ENCODE data around the gene RP2.

Gene RP2

GRCh38 chrX:46844913-46845312, 8.1 kb downstream of the RP2 start:
- DNase-seq: no peak

GRCh38 chrX:46849933-46850332, 13.1 kb downstream of the RP2 start:
- no peak for DNase-seq

GRCh38 chrX:46850771-46851170, 13.9 kb downstream of the RP2 start:
- DNase-seq: no peak

GRCh38 chrX:46856483-46856882, 19.6 kb downstream of the RP2 start:
- no peak for DNase-seq

GRCh38 chrX:46860557-46860956, 23.7 kb downstream of the RP2 start:
- DNase-seq: no peak

- no peak for DNase-seq
Observed at GRCh38 chrX:46863072-46863471, 26.2 kb downstream of the RP2 start.

- no peak for DNase-seq
Observed at GRCh38 chrX:46864606-46865005, 27.8 kb downstream of the RP2 start.

GRCh38 chrX:46865281-46865680, 28.4 kb downstream of the RP2 start:
- no peak for DNase-seq

- DNase-seq: no peak
Observed at GRCh38 chrX:46866726-46867125, 29.9 kb downstream of the RP2 start.

GRCh38 chrX:46873746-46874145, 36.9 kb downstream of the RP2 start:
- no peak for DNase-seq

GRCh38 chrX:46876901-46877300, 40.1 kb downstream of the RP2 start:
- no peak for DNase-seq

GRCh38 chrX:46882266-46882665, 45.4 kb downstream of the RP2 start:
- no peak for DNase-seq

- DNase-seq: no peak
Observed at GRCh38 chrX:46884799-46885198, 48.0 kb downstream of the RP2 start.

- DNase-seq: no peak
Observed at GRCh38 chrX:46898207-46898606, 61.4 kb downstream of the RP2 start.

GRCh38 chrX:46903458-46904242, 66.8 kb downstream of the RP2 start:
- peak; percentile 67 for DNase-seq

GRCh38 chrX:46904626-46905025, 67.8 kb downstream of the RP2 start:
- no peak for DNase-seq

- no peak for DNase-seq
Observed at GRCh38 chrX:46910415-46910814, 73.6 kb downstream of the RP2 start.

- peak; percentile 59 for DNase-seq
Observed at GRCh38 chrX:46912098-46912602, 75.3 kb downstream of the RP2 start, which contains the start of gene JADE3. JADE3 (plus strand) TSS chrX:46912421; CDS start chrX:46984895, 72,474 bp downstream.

- peak; percentile 75 for DNase-seq
Observed at GRCh38 chrX:46912603-46913491, 76.0 kb downstream of the RP2 start.

- DNase-seq: no peak
Observed at GRCh38 chrX:46913667-46914066, 76.8 kb downstream of the RP2 start.

GRCh38 chrX:46916273-46916672, 79.4 kb downstream of the RP2 start:
- DNase-seq: no peak

- DNase-seq: no peak
Observed at GRCh38 chrX:46917622-46918021, 80.8 kb downstream of the RP2 start.

- no peak for DNase-seq
Observed at GRCh38 chrX:46918434-46918833, 81.6 kb downstream of the RP2 start.

GRCh38 chrX:46920235-46920634, 83.4 kb downstream of the RP2 start:
- DNase-seq: no peak

Measured in 8988T (cell line).